ENCODE results near the gene HHLA2.
A peak's percentile ranks its signal among the peaks of the same experiment; 100 is the strongest.

HHLA2 gene

DNA sequence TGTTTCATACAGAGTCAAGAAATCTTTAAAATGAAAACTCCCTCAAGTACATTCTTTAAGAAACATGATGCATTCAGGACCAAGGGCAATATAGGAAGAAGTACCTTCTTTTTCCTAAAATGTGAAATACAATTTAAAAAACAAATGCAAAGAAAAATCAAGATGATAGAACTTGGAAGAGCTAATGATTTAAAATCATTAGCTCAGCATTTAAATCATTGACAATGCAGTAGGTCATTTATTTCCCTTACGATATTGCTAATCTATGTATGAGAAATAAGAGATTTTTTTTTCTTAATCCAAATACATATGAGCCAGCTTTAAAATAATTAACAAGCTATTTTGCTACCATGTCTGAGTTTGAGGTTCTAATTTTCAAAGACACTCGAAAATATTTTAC, 105.5 kb downstream of the HHLA2 start:
- peaks cover 8% of the 10 kb centered on the region for H3K4me1 ChIP-seq
- H3K9me3 ChIP-seq, result no peaks in the 10 kb centered on the region
- H3K27me3 ChIP-seq (ENCODE audit: low read depth), result no peaks in the 10 kb centered on the region
- H3K36me3 ChIP-seq (replicated peaks), result no peaks in the 10 kb centered on the region
- in situ Hi-C loops (cut with MboI; ENCODE audit: low sequenced_read_pairs), result loop anchor here (25.0 kb wide), 1 partner anchor 240 kb away; no protein-coding TSS in a partner anchor
- no peak for DNase-seq (ENCODE audit: low spot score in 2 of 2)
- no peak overlapping the region for H3K4me3 ChIP-seq

DNA sequence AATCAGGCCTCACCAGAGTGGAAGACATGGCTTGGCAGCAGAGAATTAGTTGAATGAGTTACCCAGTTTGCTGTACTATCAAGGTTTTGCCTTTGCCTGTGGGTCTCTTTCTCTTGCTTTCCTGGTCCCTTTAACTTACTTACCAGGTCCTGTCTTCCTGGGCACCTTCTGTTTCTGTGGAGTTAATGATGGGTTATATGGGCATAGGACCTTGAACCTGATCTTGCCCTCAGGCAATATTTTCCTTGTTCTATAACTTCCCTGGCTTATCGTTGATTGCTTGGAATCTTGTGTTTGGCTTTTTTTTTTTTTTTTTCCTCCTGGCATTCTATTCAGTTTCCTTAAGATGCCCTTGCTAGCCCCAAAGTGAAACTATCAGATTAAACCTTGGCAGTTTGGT, 106.8 kb downstream of the HHLA2 start:
- H3K36me3 ChIP-seq (replicated peaks), result no peaks in the 10 kb centered on the region
- H3K4me3 ChIP-seq, result no peak overlapping the region
- no peaks in the 10 kb centered on the region for H3K27me3 ChIP-seq (ENCODE audit: low read depth)
- DNase-seq (ENCODE audit: low spot score in 2 of 2), result no peak
- in situ Hi-C loops (cut with MboI; ENCODE audit: low sequenced_read_pairs), result loop anchor here (25.0 kb wide), 1 partner anchor 241 kb away; no protein-coding TSS in a partner anchor
- H3K9me3 ChIP-seq, result no peaks in the 10 kb centered on the region
- peaks cover 9% of the 10 kb centered on the region for H3K4me1 ChIP-seq

DNA sequence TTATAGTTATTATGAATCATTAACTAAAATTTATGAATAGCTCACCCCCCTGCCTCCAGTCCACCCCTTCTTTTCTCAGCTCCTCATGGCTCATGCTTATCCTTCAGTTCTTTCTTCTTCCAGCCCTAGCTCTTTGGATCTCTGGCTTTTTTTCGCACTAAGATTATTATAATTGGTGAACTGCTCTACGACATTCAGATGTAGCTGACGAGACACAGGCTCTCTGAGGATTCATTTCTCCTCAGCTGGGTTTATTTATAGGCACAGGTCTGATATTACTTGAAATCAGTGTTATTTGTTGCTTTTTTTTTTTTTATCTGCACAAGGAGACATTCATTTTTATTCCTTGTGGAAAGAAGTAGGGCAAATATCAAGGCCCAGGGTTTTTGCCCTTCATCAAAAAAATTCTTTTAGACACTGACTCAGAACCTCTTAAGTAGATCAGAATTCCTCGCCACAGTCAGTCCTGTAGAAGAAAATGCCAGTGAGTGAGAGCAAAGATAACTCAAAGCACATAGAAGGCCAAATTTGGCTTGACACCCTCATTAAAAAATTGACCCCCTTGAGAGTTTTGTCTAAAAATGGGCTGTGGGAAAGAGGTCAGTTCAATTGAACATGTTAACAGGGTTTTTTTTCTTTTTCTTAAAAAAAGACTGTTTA, 107.5 kb downstream of the HHLA2 start:
- Histone ChIP-seq H3K27me3 (ENCODE audit: low read depth) (no peaks in the 10 kb centered on the region), H3K4me1 (peaks cover 9% of the 10 kb centered on the region), H3K9me3 (no peaks in the 10 kb centered on the region), H3K36me3 (replicated peaks) (no peaks in the 10 kb centered on the region), H3K4me3 (no peak overlapping the region)
- in situ Hi-C loops (cut with MboI; ENCODE audit: low sequenced_read_pairs), result loop anchor here (25.0 kb wide), 1 partner anchor 242 kb away; no protein-coding TSS in a partner anchor
- no peak for DNase-seq (ENCODE audit: low spot score in 2 of 2)

DNA sequence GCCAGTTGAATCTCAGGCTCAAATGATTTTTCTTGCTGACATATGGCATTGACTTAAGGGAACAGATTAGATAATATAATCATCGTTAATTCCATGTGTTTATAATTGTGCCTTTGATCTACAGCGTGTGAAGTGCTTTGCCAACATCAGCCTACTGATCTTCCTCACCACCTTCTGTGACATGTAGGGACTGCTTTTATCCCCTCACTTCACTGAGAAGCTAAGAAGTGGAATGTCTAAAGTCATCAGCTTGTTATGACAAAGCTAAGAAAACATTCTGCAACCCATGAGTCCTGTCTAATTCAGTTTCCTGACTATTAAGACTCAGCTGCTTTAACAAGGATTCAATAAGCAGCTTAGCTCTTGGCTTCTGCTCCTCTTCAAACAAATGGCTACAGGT, 108.0 kb downstream of the HHLA2 start:
- no peak for DNase-seq (ENCODE audit: low spot score in 2 of 2)
- H3K9me3 ChIP-seq, result no peaks in the 10 kb centered on the region
- H3K4me3 ChIP-seq, result no peak overlapping the region
- H3K36me3 ChIP-seq (replicated peaks), result no peaks in the 10 kb centered on the region
- no peaks in the 10 kb centered on the region for H3K27me3 ChIP-seq (ENCODE audit: low read depth)
- peaks cover 9% of the 10 kb centered on the region for H3K4me1 ChIP-seq
- in situ Hi-C loops (cut with MboI; ENCODE audit: low sequenced_read_pairs), result loop anchor here (25.0 kb wide), 1 partner anchor 242 kb away; no protein-coding TSS in a partner anchor

DNA sequence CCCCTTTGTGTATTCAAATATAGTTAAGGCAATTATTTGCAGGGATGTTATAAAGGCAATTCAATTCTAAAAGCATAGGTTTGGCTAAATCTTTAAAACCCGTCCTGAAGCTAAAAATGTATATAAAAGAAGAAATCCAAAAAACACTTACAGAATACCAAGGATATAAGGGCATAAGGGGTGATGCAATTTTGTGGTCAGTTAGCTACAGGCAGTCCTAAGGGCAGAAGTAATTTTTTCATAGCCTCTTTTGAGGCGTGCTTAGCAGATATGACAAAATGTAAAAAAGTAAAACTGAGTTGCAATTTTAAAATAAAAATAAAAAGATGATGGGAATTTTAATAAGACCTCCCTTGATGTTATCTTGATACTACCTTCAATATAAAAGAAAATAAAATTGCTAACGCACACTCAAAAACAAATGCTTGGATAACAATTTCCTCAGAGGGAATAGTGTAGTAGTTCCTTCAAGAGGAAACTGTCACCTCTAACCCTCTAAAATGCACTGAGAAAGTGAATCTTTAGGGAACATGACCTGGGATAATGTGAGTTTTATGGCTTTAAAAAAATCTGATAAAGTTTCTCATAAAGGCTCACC, 109.8 kb downstream of the HHLA2 start:
- in situ Hi-C loops (cut with MboI; ENCODE audit: low sequenced_read_pairs), result loop anchor here (25.0 kb wide), 1 partner anchor 244 kb away; no protein-coding TSS in a partner anchor
- H3K4me1 ChIP-seq, result peaks cover 9% of the 10 kb centered on the region
- H3K4me3 ChIP-seq, result no peak overlapping the region
- H3K9me3 ChIP-seq, result no peaks in the 10 kb centered on the region
- H3K36me3 ChIP-seq (replicated peaks), result no peaks in the 10 kb centered on the region
- DNase-seq (ENCODE audit: low spot score in 2 of 2), result no peak
- no peaks in the 10 kb centered on the region for H3K27me3 ChIP-seq (ENCODE audit: low read depth)

DNA sequence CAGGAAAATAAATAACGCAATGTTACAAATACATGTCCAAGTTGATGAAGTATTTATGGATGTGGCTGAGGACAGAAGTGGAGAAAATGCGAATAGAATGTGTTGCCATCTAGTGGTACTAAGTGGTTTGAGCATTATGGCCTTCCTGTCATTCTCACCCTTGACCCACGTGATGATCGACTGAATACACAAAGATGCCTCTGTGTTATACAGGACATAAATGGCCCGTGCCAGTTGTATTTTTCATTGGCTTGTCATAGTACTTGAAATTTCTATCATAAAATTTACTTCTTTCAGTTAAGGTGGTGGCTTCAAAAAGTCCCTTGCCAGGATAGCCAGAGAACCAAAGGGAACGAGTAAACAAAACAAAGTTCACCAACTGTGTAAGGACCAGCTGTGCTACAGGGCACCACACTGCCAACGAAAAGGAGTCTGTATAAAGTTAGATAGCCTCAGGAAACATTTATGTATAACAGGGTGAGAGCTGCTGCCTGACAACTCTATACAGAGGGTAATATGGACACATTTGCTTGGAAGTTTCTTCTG, 110.4 kb downstream of the HHLA2 start:
- Histone ChIP-seq H3K9me3 (no peaks in the 10 kb centered on the region), H3K36me3 (replicated peaks) (no peaks in the 10 kb centered on the region), H3K4me1 (peaks cover 9% of the 10 kb centered on the region), H3K27me3 (ENCODE audit: low read depth) (no peaks in the 10 kb centered on the region), H3K4me3 (no peak overlapping the region)
- peak; percentile 55 to 85 for DNase-seq (ENCODE audit: low spot score in 2 of 2)
- in situ Hi-C loops (cut with MboI; ENCODE audit: low sequenced_read_pairs), result loop anchor here (25.0 kb wide), 1 partner anchor 244 kb away; no protein-coding TSS in a partner anchor

DNA sequence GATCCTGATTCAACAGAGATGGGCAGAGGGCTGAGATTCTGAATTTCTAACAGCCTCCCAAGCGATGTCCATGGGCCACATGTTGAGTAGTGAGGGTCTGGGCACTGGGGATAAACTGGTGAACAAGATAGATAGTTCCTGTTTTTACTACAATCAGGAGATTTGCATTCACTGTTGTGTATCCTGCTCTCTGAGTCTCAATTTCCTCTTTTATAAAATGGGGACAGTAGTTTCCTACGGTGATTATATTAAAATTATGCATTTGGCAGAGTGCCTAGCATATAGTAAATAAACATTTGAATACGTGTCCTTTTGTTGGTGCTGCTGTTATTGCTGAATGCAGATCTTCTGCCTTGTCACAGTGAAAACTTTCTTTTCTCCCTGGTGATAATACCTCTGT, 111.5 kb downstream of the HHLA2 start:
- Histone ChIP-seq H3K4me3 (no peak overlapping the region), H3K4me1 (peaks cover 9% of the 10 kb centered on the region), H3K9me3 (no peaks in the 10 kb centered on the region), H3K27me3 (ENCODE audit: low read depth) (no peaks in the 10 kb centered on the region), H3K36me3 (replicated peaks) (no peaks in the 10 kb centered on the region)
- in situ Hi-C loops (cut with MboI; ENCODE audit: low sequenced_read_pairs), result loop anchor here (25.0 kb wide), 1 partner anchor 246 kb away; no protein-coding TSS in a partner anchor
- peak in 1 of 2 experiments; percentile 14 for DNase-seq (ENCODE audit: low spot score in 2 of 2)

DNA sequence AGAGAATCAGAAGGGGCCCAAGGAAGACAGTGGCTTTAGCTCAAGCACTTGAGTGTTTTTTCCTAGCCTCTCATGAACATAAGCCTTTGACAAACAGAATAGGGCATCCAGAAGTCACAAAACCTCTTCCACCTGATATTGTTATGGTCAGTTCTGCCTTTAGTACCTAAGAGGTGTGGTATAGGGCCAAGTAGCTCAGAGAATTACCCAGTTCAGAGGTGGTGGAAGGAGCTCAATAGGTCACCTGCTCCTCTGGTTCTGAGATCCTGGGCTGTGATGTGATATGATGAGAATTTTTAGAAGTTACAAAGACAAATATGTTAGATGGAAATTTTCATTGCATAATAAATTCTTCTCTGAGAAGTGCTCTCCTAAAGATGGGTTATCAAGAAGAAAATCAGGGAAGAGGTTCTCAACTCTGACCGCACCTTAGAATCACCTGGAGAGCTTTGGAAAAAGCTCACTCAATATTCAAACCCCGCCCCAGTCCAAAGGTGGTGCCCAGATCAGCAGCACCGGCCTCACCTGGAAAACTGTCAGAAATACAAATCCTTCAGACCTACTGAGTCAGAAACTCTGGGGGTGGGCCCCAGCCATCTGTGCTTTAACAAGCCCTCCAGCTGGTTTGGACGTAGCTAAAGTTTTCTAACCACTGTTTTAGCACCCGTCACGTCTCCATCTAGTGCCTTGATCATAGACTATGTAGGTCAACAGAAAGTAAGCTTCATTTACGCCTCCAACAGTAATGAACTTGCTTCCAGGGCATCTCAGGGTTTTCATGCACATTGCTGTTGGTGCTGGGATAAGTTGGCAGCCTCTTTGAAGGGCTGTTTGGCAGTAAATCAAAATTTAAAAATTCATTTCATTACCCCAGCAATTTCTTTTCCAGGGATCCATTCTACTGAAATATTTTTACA, 112.8 kb downstream of the HHLA2 start:
- in situ Hi-C loops (cut with MboI; ENCODE audit: low sequenced_read_pairs), result loop anchor here (25.0 kb wide), 1 partner anchor 247 kb away; no protein-coding TSS in a partner anchor
- Histone ChIP-seq H3K27me3 (ENCODE audit: low read depth) (no peaks in the 10 kb centered on the region), H3K4me3 (no peak overlapping the region), H3K36me3 (replicated peaks) (no peaks in the 10 kb centered on the region), H3K4me1 (peaks cover 9% of the 10 kb centered on the region), H3K9me3 (no peaks in the 10 kb centered on the region)
- no peak for DNase-seq (ENCODE audit: low spot score in 2 of 2)

DNA sequence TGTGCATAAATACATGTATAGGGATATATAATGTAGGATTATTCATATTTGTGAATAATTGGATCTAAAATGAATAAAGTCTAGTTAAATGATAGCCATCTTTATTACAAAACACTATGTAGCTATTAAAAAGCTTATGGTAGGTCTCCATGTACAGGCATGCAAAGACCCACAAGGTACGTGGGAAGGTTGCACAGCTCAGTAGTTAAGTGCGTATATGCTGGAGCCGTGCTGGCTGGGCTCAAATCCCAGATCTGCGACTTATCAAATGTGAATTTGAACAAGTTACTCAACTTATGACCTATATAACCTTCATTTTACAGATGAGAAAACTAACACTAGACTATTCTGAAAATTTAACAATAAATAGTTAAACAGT, 113.4 kb downstream of the HHLA2 start:
- Histone ChIP-seq H3K27me3 (ENCODE audit: low read depth) (no peaks in the 10 kb centered on the region), H3K4me1 (peaks cover 9% of the 10 kb centered on the region), H3K9me3 (no peaks in the 10 kb centered on the region), H3K4me3 (no peak overlapping the region), H3K36me3 (replicated peaks) (no peaks in the 10 kb centered on the region)
- no peak for DNase-seq (ENCODE audit: low spot score in 2 of 2)
- in situ Hi-C loops (cut with MboI; ENCODE audit: low sequenced_read_pairs), result loop anchor here (25.0 kb wide), 1 partner anchor 247 kb away; no protein-coding TSS in a partner anchor

DNA sequence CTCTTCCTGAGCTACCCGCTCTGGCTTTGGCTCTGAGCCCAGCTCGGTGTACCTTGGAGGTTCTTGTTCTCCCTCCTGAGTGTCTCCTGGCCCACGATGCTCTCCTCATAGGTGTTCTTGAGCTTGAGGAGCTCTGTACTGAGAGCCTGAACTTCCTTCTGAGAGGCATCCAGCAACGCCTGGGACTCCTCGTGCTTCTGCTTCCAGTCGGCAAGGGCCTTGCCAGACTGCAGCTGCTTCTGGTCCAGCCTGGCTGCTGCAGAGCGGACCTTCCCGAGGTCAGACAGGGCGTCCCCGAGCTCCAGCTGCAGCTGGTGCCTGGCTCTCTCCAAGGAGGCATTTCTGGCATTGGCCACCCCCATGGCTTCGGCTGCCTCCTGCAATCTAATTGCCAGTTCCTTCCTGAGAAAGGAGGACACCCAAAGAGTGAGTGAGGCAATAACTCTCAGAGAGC, 114.2 kb downstream of the HHLA2 start:
- H3K4me3 ChIP-seq, result no peak overlapping the region
- H3K27me3 ChIP-seq (ENCODE audit: low read depth), result no peaks in the 10 kb centered on the region
- H3K4me1 ChIP-seq, result peaks cover 9% of the 10 kb centered on the region
- H3K36me3 ChIP-seq (replicated peaks), result no peaks in the 10 kb centered on the region
- no peak for DNase-seq (ENCODE audit: low spot score in 2 of 2)
- H3K9me3 ChIP-seq, result no peaks in the 10 kb centered on the region
- in situ Hi-C loops (cut with MboI; ENCODE audit: low sequenced_read_pairs), result loop anchor here (25.0 kb wide), 1 partner anchor 248 kb away; no protein-coding TSS in a partner anchor

DNA sequence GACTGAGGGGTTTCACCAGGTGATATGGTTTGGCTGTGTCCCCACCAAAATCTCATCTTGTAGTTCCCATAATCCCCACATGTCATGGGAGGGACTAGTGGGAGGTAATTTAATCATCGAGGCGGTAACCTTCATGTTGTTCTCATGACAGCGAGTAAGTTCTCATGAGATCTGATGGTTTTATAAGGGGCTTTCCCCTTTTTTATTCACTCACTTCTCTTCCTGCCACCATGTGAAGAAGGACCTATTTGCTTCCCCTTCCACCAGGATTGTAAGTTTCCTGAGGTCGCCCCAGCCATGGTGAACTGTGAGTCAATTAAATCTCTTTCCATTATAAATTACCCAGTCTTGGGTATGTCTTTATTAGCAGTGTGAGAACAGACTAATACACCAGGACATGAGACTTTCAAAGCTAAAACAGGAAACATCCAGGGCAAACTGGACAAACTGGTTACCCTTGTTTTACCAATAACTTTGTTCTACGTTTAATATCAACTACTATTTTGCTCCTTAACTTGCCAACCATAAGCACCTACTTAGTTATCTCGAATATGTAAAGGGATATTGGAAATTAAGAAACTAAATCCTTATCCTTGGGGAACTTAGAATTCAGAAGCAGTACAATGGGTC, 115.9 kb downstream of the HHLA2 start:
- Histone ChIP-seq H3K27me3 (ENCODE audit: low read depth) (no peaks in the 10 kb centered on the region), H3K36me3 (replicated peaks) (no peaks in the 10 kb centered on the region), H3K4me1 (no peaks in the 10 kb centered on the region; the same call in none of the 2 replicates), H3K4me3 (no peak overlapping the region), H3K9me3 (no peaks in the 10 kb centered on the region)
- in situ Hi-C loops (cut with MboI; ENCODE audit: low sequenced_read_pairs), result loop anchor here (25.0 kb wide), 1 partner anchor 250 kb away; no protein-coding TSS in a partner anchor
- no peak for DNase-seq (ENCODE audit: low spot score in 2 of 2)

DNA sequence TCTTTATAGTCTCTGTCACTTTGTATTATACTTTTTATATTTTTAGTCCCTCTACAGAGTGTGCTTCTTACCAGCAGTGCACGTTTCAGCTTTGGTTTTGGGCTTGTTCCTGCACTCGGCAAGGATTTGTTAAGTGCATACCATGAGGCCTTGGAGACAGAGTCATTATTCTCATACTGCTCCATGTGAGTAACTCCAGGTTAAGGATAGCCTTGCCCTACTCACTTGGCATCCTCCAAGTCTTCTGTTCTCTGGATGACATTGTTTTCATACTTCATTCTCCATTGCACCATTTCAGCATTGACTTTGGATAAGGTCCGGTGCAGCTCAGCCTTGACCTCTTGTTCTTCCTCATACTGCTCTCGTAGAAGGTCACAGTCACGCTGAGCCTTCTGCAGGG, 117.7 kb downstream of the HHLA2 start:
- Histone ChIP-seq H3K9me3 (no peaks in the 10 kb centered on the region), H3K27me3 (ENCODE audit: low read depth) (no peaks in the 10 kb centered on the region), H3K4me1 (no peaks in the 10 kb centered on the region), H3K4me3 (no peak overlapping the region), H3K36me3 (replicated peaks) (no peaks in the 10 kb centered on the region)
- in situ Hi-C loops (cut with MboI; ENCODE audit: low sequenced_read_pairs), result loop anchor here (25.0 kb wide), 1 partner anchor 252 kb away; no protein-coding TSS in a partner anchor
- no peak for DNase-seq (ENCODE audit: low spot score in 2 of 2)

DNA sequence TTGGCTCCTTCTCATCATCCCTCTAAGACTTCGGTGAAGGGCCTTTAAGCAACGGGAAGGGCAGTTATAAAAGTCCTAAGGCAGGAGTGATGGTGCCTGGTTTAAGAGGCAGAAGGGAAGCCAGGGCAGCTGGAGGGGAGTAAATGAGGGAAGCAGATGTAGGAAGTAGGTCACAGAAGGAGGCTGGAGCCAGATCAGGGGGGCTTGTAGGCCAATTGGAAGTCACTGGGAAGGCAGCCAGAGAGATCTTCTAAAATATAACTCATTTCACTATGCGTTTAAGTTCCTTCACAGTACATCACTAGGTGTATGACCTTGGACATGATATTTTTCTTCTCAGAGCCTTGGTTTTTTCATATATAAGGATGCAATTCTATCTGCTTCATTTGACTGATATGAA, 119.3 kb downstream of the HHLA2 start:
- H3K27me3 ChIP-seq (ENCODE audit: low read depth), result no peaks in the 10 kb centered on the region
- H3K36me3 ChIP-seq (replicated peaks), result no peaks in the 10 kb centered on the region
- in situ Hi-C loops (cut with MboI; ENCODE audit: low sequenced_read_pairs), result loop anchor here (25.0 kb wide), 1 partner anchor 253 kb away; no protein-coding TSS in a partner anchor
- H3K4me3 ChIP-seq, result no peak overlapping the region
- no peaks in the 10 kb centered on the region for H3K4me1 ChIP-seq
- H3K9me3 ChIP-seq, result no peaks in the 10 kb centered on the region
- no peak for DNase-seq (ENCODE audit: low spot score in 2 of 2)
